ENCODE measurements around the gene CDC42BPA. TPM values are rescaled to one million over a fixed set of nuclear protein-coding genes. Genes with fewer than 3 reads are reported as not detected.
A peak's percentile ranks its signal among the peaks of the same experiment; 100 is the strongest.

The CDC42BPA gene
- total RNA-seq, 2 donors from 2014 or later = 30.0 to 34.3 TPM

DNA sequence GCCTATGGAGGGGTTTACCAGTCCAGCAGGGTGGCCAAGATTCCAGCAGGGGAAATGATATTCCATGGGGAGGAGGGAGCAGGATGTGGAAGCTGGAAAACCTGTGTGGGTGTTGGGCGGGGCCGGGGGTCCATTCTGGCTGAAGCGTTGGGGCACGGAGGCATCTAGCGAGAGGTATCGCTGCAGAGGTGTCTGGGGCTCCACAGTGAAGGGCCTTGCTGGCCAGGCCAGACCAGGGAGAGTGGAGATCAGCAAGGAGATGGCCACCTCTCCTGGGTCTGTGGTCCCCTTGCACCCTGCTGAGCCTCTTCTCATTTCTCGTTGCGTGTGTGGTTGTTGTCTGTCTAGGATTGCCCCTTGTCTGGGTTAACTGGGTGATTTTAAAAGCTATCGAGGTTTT is 372.0 kb downstream of the CDC42BPA start:
- Histone ChIP-seq H3K36me3 (ENCODE audit: control insufficient read depth, insufficient read depth, low read length) (no peaks in the 10 kb centered on the region), H3K4me3 (ENCODE audit: low read length) (no peak overlapping the region), H3K27ac (ENCODE audit: low read depth, low read length) (no peak overlapping the region), H3K27me3 (ENCODE audit: control insufficient read depth, insufficient read depth, low read length, poor library complexity, severe bottlenecking) (peaks cover 48% of the 10 kb centered on the region), H3K4me1 (ENCODE audit: control insufficient read depth, insufficient read depth, low read length) (peaks cover 5% of the 10 kb centered on the region), H3K9ac (ENCODE audit: extremely low read depth, low read length, poor library complexity, severe bottlenecking) (no peak overlapping the region), H3K9me3 (ENCODE audit: control insufficient read depth, low read length) (peaks cover 5% of the 10 kb centered on the region)
- Mint-ChIP-seq H3K36me3 (ENCODE audit: low read depth) (peaks cover 1% of the 10 kb centered on the region), H3K4me3 (no peak overlapping the region), H3K9me3 (peaks cover 7% of the 10 kb centered on the region), H3K27me3 (ENCODE audit: insufficient read depth) (peaks cover 66% of the 10 kb centered on the region), H3K27ac (no peak overlapping the region), H3K4me1 (peaks cover 27% of the 10 kb centered on the region)
- WGBS, 2 experiments (ENCODE audit: insufficient coverage in 1 of 2, insufficient read length in 1 of 2) = 92 to 98% methylated on average over 8 to 9 of the region's 9 CpGs
- DNase-seq = no peak
- TF ChIP-seq, protein P1, sequence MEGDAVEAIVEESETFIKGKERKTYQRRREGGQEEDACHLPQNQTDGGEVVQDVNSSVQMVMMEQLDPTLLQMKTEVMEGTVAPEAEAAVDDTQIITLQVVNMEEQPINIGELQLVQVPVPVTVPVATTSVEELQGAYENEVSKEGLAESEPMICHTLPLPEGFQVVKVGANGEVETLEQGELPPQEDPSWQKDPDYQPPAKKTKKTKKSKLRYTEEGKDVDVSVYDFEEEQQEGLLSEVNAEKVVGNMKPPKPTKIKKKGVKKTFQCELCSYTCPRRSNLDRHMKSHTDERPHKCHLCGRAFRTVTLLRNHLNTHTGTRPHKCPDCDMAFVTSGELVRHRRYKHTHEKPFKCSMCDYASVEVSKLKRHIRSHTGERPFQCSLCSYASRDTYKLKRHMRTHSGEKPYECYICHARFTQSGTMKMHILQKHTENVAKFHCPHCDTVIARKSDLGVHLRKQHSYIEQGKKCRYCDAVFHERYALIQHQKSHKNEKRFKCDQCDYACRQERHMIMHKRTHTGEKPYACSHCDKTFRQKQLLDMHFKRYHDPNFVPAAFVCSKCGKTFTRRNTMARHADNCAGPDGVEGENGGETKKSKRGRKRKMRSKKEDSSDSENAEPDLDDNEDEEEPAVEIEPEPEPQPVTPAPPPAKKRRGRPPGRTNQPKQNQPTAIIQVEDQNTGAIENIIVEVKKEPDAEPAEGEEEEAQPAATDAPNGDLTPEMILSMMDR (conservative IDR thresholded peaks at IDR 0.05) = no peak

DNA sequence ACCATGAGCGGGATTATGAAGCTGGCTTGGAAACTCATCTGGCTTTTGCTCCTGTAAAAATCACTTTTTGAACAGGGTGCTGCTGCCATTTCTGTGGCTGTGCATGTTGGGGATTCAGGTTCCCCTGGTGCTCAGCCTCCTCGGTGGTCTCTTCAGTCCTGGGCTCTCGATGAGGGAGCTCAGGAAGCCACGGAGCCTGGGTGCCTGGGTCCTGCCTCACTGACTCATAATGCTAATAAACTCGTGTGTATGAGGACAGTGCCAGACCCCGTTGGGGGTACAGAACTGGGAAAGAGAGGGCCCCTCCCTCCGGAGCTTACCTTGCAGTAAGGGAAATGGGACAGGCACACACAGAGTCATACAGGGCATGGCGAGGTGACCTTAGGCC is 372.4 kb downstream of the CDC42BPA start:
- DNase-seq = no peak
- Mint-ChIP-seq H3K36me3 (ENCODE audit: low read depth) (peaks cover 1% of the 10 kb centered on the region), H3K27me3 (ENCODE audit: insufficient read depth) (peaks cover 70% of the 10 kb centered on the region), H3K4me3 (peak overlapping the region; percentile 22), H3K9me3 (peaks cover 7% of the 10 kb centered on the region), H3K27ac (peak overlapping the region; percentile 49), H3K4me1 (peaks cover 27% of the 10 kb centered on the region)
- Histone ChIP-seq H3K9ac (ENCODE audit: extremely low read depth, low read length, poor library complexity, severe bottlenecking) (no peak overlapping the region), H3K4me3 (ENCODE audit: low read length) (no peak overlapping the region), H3K4me1 (ENCODE audit: control insufficient read depth, insufficient read depth, low read length) (peaks cover 5% of the 10 kb centered on the region), H3K9me3 (ENCODE audit: control insufficient read depth, low read length) (peaks cover 5% of the 10 kb centered on the region), H3K36me3 (ENCODE audit: control insufficient read depth, insufficient read depth, low read length) (no peaks in the 10 kb centered on the region), H3K27me3 (ENCODE audit: control insufficient read depth, insufficient read depth, low read length, poor library complexity, severe bottlenecking) (peaks cover 52% of the 10 kb centered on the region), H3K27ac (ENCODE audit: low read depth, low read length) (no peak overlapping the region)
- WGBS, 2 experiments (ENCODE audit: insufficient coverage in 1 of 2, insufficient read length in 1 of 2) = 72 to 83% methylated on average over 5 to 8 of the region's 8 CpGs
- TF ChIP-seq, protein P1 (conservative IDR thresholded peaks at IDR 0.05) = no peak

DNA sequence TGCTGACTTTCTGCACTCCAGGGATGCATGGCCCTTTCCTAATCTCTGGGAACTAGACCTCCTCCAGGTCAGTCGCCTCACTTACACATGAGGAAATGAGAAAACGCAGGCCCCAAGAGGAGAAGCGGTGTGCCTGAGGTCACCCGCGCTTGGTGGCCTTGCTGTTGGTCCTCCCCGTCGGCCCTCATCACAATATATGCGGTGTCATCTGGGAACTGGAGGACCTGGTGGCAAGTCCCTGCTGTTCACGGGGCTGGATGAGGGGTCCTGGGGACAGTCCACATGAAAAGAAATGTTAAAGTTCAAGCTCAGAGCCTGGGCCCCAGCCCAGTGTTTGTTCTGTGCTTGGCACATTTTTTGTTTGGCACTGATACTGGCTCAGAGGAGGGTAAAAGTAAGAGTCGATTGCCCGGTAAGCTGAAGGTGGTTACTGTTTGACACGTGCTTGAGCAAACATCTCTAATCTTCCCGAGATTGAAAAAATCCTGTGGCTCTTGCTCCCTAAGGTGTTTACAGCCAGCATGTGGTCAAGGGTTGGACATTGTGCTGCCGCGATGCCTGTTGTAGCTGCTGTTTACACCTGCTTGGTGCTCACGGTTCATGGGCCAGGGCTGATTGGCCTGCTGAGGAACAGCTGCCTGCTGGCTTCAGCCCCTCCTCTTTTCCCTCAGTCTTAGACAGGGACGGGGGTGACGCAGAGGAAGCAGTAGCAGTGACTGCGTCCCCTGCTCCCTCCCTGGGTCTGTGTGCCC is 373.0 kb downstream of the CDC42BPA start:
- H3K27ac Mint-ChIP-seq = peak overlapping the region; percentile 49
- TF ChIP-seq, protein P1 (conservative IDR thresholded peaks at IDR 0.05) = no peak
- H3K9me3 ChIP-seq (ENCODE audit: control insufficient read depth, low read length) = peaks cover 5% of the 10 kb centered on the region
- H3K4me3 Mint-ChIP-seq = peak overlapping the region; percentile 22
- peaks cover 57% of the 10 kb centered on the region for H3K27me3 ChIP-seq (ENCODE audit: control insufficient read depth, insufficient read depth, low read length, poor library complexity, severe bottlenecking)
- H3K4me1 Mint-ChIP-seq = peaks cover 27% of the 10 kb centered on the region
- peaks cover 76% of the 10 kb centered on the region for H3K27me3 Mint-ChIP-seq (ENCODE audit: insufficient read depth)
- 60 to 73% methylated on average over 14 to 19 of the region's 19 CpGs for WGBS, 2 experiments (ENCODE audit: insufficient coverage in 1 of 2, insufficient read length in 1 of 2)
- H3K4me3 ChIP-seq (ENCODE audit: low read length) = no peak overlapping the region
- no peaks in the 10 kb centered on the region for H3K36me3 ChIP-seq (ENCODE audit: control insufficient read depth, insufficient read depth, low read length)
- no peak overlapping the region for H3K27ac ChIP-seq (ENCODE audit: low read depth, low read length)
- no peak overlapping the region for H3K9ac ChIP-seq (ENCODE audit: extremely low read depth, low read length, poor library complexity, severe bottlenecking)
- H3K9me3 Mint-ChIP-seq = peaks cover 7% of the 10 kb centered on the region
- peaks cover 1% of the 10 kb centered on the region for H3K36me3 Mint-ChIP-seq (ENCODE audit: low read depth)
- DNase-seq = peak; percentile 81
- H3K4me1 ChIP-seq (ENCODE audit: control insufficient read depth, insufficient read depth, low read length) = peaks cover 5% of the 10 kb centered on the region
